H1 (cell line): ENCODE results near the gene HDAC2. TPM values are rescaled to one million over a fixed set of nuclear protein-coding genes. Genes with fewer than 3 reads are reported as not detected.

Experiments
- CTCF ChIA-PET: fragments of 300-600 bp; sonication (Branson Sonifier 250); formaldehyde crosslinking; loops from one replicate; lab custom pipeline; 2021; ENCODE audit not compliant: partially characterized antibody; lab: Charles Lee
- POLR2A ChIA-PET: fragments of 300-600 bp; sonication (Branson Sonifier 250); formaldehyde crosslinking; loops from one replicate; lab custom pipeline; 2021; ENCODE audit warnings: inconsistent platforms; ENCODE audit not compliant: partially characterized antibody; lab: Charles Lee
- DNase-seq, 2 experiments: peaks; one replicate each; pipeline versions ENCODE4 v3.0.0 to v3.0.0-alpha.2; 2010 to 2022; ENCODE audit warnings: low spot score in 2 of 2, low read depth in 1 of 2, mixed read lengths in 1 of 2
- FAIRE-seq: peaks from 2 replicates; lab custom pipeline; 2011; peaks lifted over from hg19 to GRCh38; lab: Jason Lieb, UNC
- H2AFZ ChIP-seq: 2 replicates; pipeline ENCODE4 v1.8.1; 2012; ENCODE audit warnings: low read length, inconsistent platforms
- H2AK5ac ChIP-seq: 2 replicates; pipeline ENCODE4 v1.6.1; 2013; ENCODE audit warnings: low read depth, low read length
- H2BK120ac ChIP-seq: replicated peaks from 2 replicates; pipeline ENCODE3; 2013; ENCODE audit warnings: low read depth, low read length, inconsistent platforms
- H2BK12ac ChIP-seq: 2 replicates; pipeline ENCODE4 v1.6.1; 2013; ENCODE audit warnings: low read depth, low read length
- H2BK15ac ChIP-seq: 2 replicates; pipeline ENCODE4 v1.6.1; 2013; ENCODE audit warnings: low read length
- H2BK20ac ChIP-seq: 2 replicates; pipeline ENCODE4 v1.6.1; 2013; ENCODE audit warnings: low read length
- H2BK5ac ChIP-seq: 2 replicates; pipeline ENCODE4 v1.6.1; 2013; ENCODE audit warnings: low read depth, low read length
- H3K14ac ChIP-seq: 2 replicates; pipeline ENCODE4 v1.6.1; 2013; ENCODE audit warnings: inconsistent platforms; ENCODE audit not compliant: insufficient read length
- H3K18ac ChIP-seq: 2 replicates; pipeline ENCODE4 v1.6.1; 2013; ENCODE audit warnings: low read length; ENCODE audit errors: extremely low read depth
- H3K23ac ChIP-seq: 2 replicates; pipeline ENCODE4 v1.6.1; 2013; ENCODE audit warnings: inconsistent platforms; ENCODE audit not compliant: insufficient read length
- H3K23me2 ChIP-seq: 2 replicates; pipeline ENCODE4 v1.6.1; 2013; ENCODE audit warnings: low read depth, low read length
- H3K27ac ChIP-seq: 2 replicates; pipeline ENCODE4 v1.6.1; 2011; ENCODE audit warnings: low read depth, low read length, inconsistent platforms
- H3K27me3 ChIP-seq, 4 experiments: replicated peaks in 1 of 4; 1 replicate in 1 of 4; 2 replicates in 3 of 4; pipeline versions ENCODE4 v1.6.1 to v1.8.1; 2011 to 2013; ENCODE audit warnings: low read length in 3 of 4, mild to moderate bottlenecking in 3 of 4, inconsistent platforms in 2 of 4, mixed read lengths in 2 of 4, moderate library complexity in 1 of 4; ENCODE audit not compliant: control insufficient read depth in 3 of 4, insufficient read depth in 3 of 4; ENCODE audit errors: extremely low read depth in 1 of 4
- H3K36me3 ChIP-seq, 4 experiments: 2 replicates each; pipeline versions ENCODE4 v1.6.1 to v1.8.1; 2011 to 2013; ENCODE audit warnings: mild to moderate bottlenecking in 4 of 4, low read length in 3 of 4, moderate library complexity in 2 of 4, control low read depth in 1 of 4, inconsistent platforms in 1 of 4; ENCODE audit not compliant: insufficient read depth in 4 of 4, control insufficient read depth in 2 of 4
- H3K4ac ChIP-seq: replicated peaks from 2 replicates; pipeline ENCODE3; 2013; ENCODE audit warnings: low read length, low read depth, mixed read lengths, inconsistent platforms; ENCODE audit not compliant: insufficient read length
- H3K4me1 ChIP-seq, 4 experiments: replicated peaks in 1 of 4; 1 replicate in 1 of 4; 2 replicates in 3 of 4; pipeline versions ENCODE4 v1.6.1 to v1.8.1; 2011 to 2013; ENCODE audit warnings: low read length in 3 of 4, inconsistent platforms in 2 of 4, mixed read lengths in 1 of 4; ENCODE audit not compliant: insufficient read depth in 4 of 4, control insufficient read depth in 3 of 4
- H3K4me2 ChIP-seq, 2 experiments: 2 replicates each; pipeline versions ENCODE4 v1.6.1 to v1.8.1; 2011 to 2013; ENCODE audit warnings: low read depth in 2 of 2, low read length in 2 of 2, control low read depth in 1 of 2, inconsistent platforms in 1 of 2, mild to moderate bottlenecking in 1 of 2; ENCODE audit not compliant: insufficient read depth in 1 of 2
- H3K4me3 ChIP-seq, 4 experiments: fragments of 200-600, 300-600 bp in 1 of 4; sonication (generic), shearing (Covaris generic), sonication (Bioruptor Twin) in 1 of 4; 2 replicates each; pipeline versions ENCODE4 v1.5.1 to v1.8.1; 2011 to 2016; ENCODE audit warnings: low read length in 4 of 4, low read depth in 3 of 4, control low read depth in 2 of 4, inconsistent platforms in 2 of 4, mild to moderate bottlenecking in 2 of 4, mixed read lengths in 1 of 4, moderate library complexity in 1 of 4; ENCODE audit not compliant: insufficient read depth in 2 of 4; ENCODE audit errors: extremely low read depth in 1 of 4
- H3K56ac ChIP-seq: replicated peaks from 2 replicates; pipeline ENCODE3; 2013; ENCODE audit warnings: low read depth, mild to moderate bottlenecking, mixed read lengths, low read length, inconsistent platforms; ENCODE audit not compliant: insufficient read length
- H3K79me1 ChIP-seq: 2 replicates; pipeline ENCODE4 v1.6.1; 2013; ENCODE audit warnings: low read depth, low read length, control low read depth
- H3K79me2 ChIP-seq, 2 experiments: 2 replicates each; pipeline versions ENCODE4 v1.6.1 to v1.8.1; 2012 to 2013; ENCODE audit warnings: low read length in 2 of 2, mild to moderate bottlenecking in 2 of 2, inconsistent platforms in 1 of 2; ENCODE audit not compliant: insufficient read depth in 2 of 2, control insufficient read depth in 1 of 2
- H3K9ac ChIP-seq, 4 experiments: replicated peaks in 1 of 4; 1 replicate in 1 of 4; 2 replicates in 3 of 4; pipeline versions ENCODE4 v1.6.1 to v1.8.1; 2011 to 2013; ENCODE audit warnings: low read depth in 3 of 4, low read length in 3 of 4, control low read depth in 2 of 4, mild to moderate bottlenecking in 2 of 4, moderate library complexity in 2 of 4, inconsistent platforms in 1 of 4; ENCODE audit errors: extremely low read depth in 1 of 4
- H3K9me3 ChIP-seq, 2 experiments: 2 replicates each; pipeline versions ENCODE4 v1.6.1 to v1.8.1; 2012 to 2013; ENCODE audit warnings: mild to moderate bottlenecking in 2 of 2, moderate library complexity in 2 of 2, control low read depth in 1 of 2, inconsistent platforms in 1 of 2, low read depth in 1 of 2, low read length in 1 of 2, mixed read lengths in 1 of 2; ENCODE audit not compliant: insufficient read depth in 2 of 2
- H4K20me1 ChIP-seq, 2 experiments: replicated peaks in 1 of 2; 2 replicates each; pipeline versions ENCODE3 to v1.8.1; 2011 to 2013; ENCODE audit warnings: inconsistent platforms in 2 of 2, low read length in 2 of 2, mild to moderate bottlenecking in 1 of 2; ENCODE audit not compliant: insufficient read depth in 2 of 2, control insufficient read depth in 1 of 2
- H4K5ac ChIP-seq: 2 replicates; pipeline ENCODE4 v1.6.1; 2013; ENCODE audit warnings: low read length, low read depth, mixed read lengths, inconsistent platforms; ENCODE audit not compliant: insufficient read length
- H4K8ac ChIP-seq: 2 replicates; pipeline ENCODE4 v1.8.0; 2013; ENCODE audit warnings: mild to moderate bottlenecking, moderate library complexity, low read length, inconsistent platforms; ENCODE audit not compliant: insufficient read depth; ENCODE audit errors: extremely low read depth
- H4K91ac ChIP-seq: replicated peaks from 2 replicates; pipeline ENCODE3; 2013; ENCODE audit warnings: low read length, mixed read lengths, inconsistent platforms; ENCODE audit not compliant: insufficient read length
- CHD2 ChIP-seq: IDR thresholded peaks from 2 replicates; pipeline ENCODE4 v1.6.1; 2012; ENCODE audit warnings: low read length, improper control_type of control experiment
- RAD21 ChIP-seq, 2 experiments: IDR thresholded peaks in 1 of 2; conservative IDR thresholded peaks in 1 of 2; 2 replicates each; pipeline ENCODE4 v1.6.1; 2011; ENCODE audit warnings: low read depth in 2 of 2, low read length in 2 of 2, improper control_type of control experiment in 1 of 2, inconsistent platforms in 1 of 2, mild to moderate bottlenecking in 1 of 2, moderate library complexity in 1 of 2
- TBP ChIP-seq: IDR thresholded peaks from 2 replicates; pipeline ENCODE4 v1.6.1; 2011; ENCODE audit warnings: low read depth, low read length, improper control_type of control experiment
- WGBS, 2 experiments: shearing (Covaris generic) in 1 of 2; methylation state at CpG; one replicate each; pipeline versions ENCODE4 v1.1.6 to v1.1.7; 2013 to 2015; ENCODE audit warnings: low lambda C conversion rate in 2 of 2, mixed read lengths in 2 of 2, inconsistent platforms in 1 of 2, low coverage in 1 of 2, missing lambda C conversion rate in 1 of 2; ENCODE audit not compliant: insufficient replicate concordance in 2 of 2, insufficient coverage in 1 of 2, insufficient read length in 1 of 2; ENCODE audit errors: extremely low coverage in 1 of 2, missing lambda C conversion rate in 1 of 2; 5-methylcytosine and 5-hydroxymethylcytosine counted together
- polyA plus RNA-seq, 7 experiments: library from polyadenylated mRNA; depleted of rRNA in 3 of 7; stranded (reverse) in 5 of 7; unstranded in 2 of 7; fragments of >200 nt in 5 of 7; fragments of 200-250 nt in 2 of 7; gene quantifications; 1 replicate in 5 of 7; 2 replicates in 1 of 7; 4 replicates in 1 of 7; pipeline versions ENCODE4 v1.2.1 to v1.2.3, GENCODE V29; 2011 to 2013; ENCODE audit warnings: missing spikeins in 2 of 7, mixed read lengths in 2 of 7
- total RNA-seq: library from RNA; stranded (reverse); fragmentation: NEBNext Ultra II Directional; extraction: Animal tissue kit (Norgen Biotek cat#: 25700); gene quantifications from 2 replicates; pipeline ENCODE4 v1.2.1, GENCODE V29; 2021
- TF ChIP-seq, protein P1 (sequence below), 3 experiments: IDR thresholded peaks; 1 replicate in 2 of 3; 2 replicates in 1 of 3; pipeline versions ENCODE4 v1.5.1 to v1.6.1; 2011; ENCODE audit warnings: low read length in 3 of 3, mild to moderate bottlenecking in 3 of 3, inconsistent platforms in 2 of 3, low read depth in 1 of 3, moderate library complexity in 1 of 3; ENCODE audit not compliant: insufficient read depth in 1 of 3; ENCODE audit errors: control extremely low read depth in 1 of 3

The HDAC2 gene
- total and polyA plus RNA-seq, 2 of the 8 experiments (the other 6 are each of a cell fraction or from before 2014, with no cell fraction given): 323 to 374 TPM

- Histone ChIP-seq H2AK5ac (no peak overlapping the region), H3K4ac (no peak overlapping the region), H3K18ac (no peak overlapping the region), H4K5ac (no peak overlapping the region), H2BK120ac (no peak overlapping the region), H3K23ac (no peak overlapping the region), H2BK5ac (no peak overlapping the region), H3K9ac (no peak overlapping the region), H3K23me2 (no peaks in the 10 kb centered on the region), H3K56ac (no peak overlapping the region), H2AFZ (no peak overlapping the region), H3K4me1 (no peaks in the 10 kb centered on the region; a peak in 1 of 7 replicates), H4K8ac (no peak overlapping the region), H2BK15ac (no peak overlapping the region), H4K20me1 (no peaks in the 10 kb centered on the region), H3K14ac (no peak overlapping the region), H4K91ac (no peak overlapping the region), H3K9me3 (no peaks in the 10 kb centered on the region), H2BK12ac (no peak overlapping the region), H2BK20ac (no peak overlapping the region), H3K79me1 (no peaks in the 10 kb centered on the region; the same call in 1 of the 2 replicates), H3K27ac (no peak overlapping the region), H3K4me3 (no peak overlapping the region), H3K27me3 (no peaks in the 10 kb centered on the region), H3K36me3 (no peaks in the 10 kb centered on the region), H3K4me2 (no peak overlapping the region), H3K79me2 (no peaks in the 10 kb centered on the region)
- DNase-seq: no peak
- ChIA-PET CTCF (interaction anchor here (0.5 to 2.3 kb wide), 32 partner anchors 8 to 1525 kb away, joined by 3 to 27 read pairs (median 4); partner anchors contain the start of genes HDAC2 and HS3ST5), POLR2A (interaction anchor here (0.6 to 2.3 kb wide), 2 partner anchors 10 to 13 kb away, joined by 3 to 12 read pairs; partner anchors contain the start of gene HDAC2)
- TF ChIP-seq CHD2: 0 out of 2 replicates have a peak, but pooled peaks have one; percentile 28
- TF ChIP-seq TBP: no peak
- TF ChIP-seq RAD21 (IDR thresholded peaks at IDR 0.05 in 1 of 2, conservative IDR thresholded peaks at IDR 0.05 in 1 of 2; ENCODE audit: low read depth in 2 of 2, low read length in 2 of 2): peak; percentile 89
- TF ChIP-seq, protein P1, sequence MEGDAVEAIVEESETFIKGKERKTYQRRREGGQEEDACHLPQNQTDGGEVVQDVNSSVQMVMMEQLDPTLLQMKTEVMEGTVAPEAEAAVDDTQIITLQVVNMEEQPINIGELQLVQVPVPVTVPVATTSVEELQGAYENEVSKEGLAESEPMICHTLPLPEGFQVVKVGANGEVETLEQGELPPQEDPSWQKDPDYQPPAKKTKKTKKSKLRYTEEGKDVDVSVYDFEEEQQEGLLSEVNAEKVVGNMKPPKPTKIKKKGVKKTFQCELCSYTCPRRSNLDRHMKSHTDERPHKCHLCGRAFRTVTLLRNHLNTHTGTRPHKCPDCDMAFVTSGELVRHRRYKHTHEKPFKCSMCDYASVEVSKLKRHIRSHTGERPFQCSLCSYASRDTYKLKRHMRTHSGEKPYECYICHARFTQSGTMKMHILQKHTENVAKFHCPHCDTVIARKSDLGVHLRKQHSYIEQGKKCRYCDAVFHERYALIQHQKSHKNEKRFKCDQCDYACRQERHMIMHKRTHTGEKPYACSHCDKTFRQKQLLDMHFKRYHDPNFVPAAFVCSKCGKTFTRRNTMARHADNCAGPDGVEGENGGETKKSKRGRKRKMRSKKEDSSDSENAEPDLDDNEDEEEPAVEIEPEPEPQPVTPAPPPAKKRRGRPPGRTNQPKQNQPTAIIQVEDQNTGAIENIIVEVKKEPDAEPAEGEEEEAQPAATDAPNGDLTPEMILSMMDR (IDR thresholded peaks at IDR 0.05; ENCODE audit: control extremely low read depth in 1 of 3, insufficient read depth in 1 of 3, low read depth in 1 of 3, low read length in 3 of 3): peak; percentile 76 to 87 (median 79)
- FAIRE-seq: peak; percentile 95
- 74% methylated on average over 4 of the region's 4 CpGs; no CpG with 5 or more reads in 1 of the 2 experiments for WGBS, 2 experiments
These were observed 10.1 kb upstream of the HDAC2 start for GRCh38 chr6:113980937-113981554.
